UCSD-AML1 (cell line): ENCODE results near the gene FAM53A.

Source experiments
- DNase-seq: peaks from one replicate; lab custom pipeline; 2025; ENCODE audit not compliant: unreplicated experiment; lab: John Stamatoyannopoulos, UW

FAM53A gene

GRCh38 chr4:1624519-1624910 is 59.6 kb downstream of the FAM53A start:
- no peak for DNase-seq

DNA sequence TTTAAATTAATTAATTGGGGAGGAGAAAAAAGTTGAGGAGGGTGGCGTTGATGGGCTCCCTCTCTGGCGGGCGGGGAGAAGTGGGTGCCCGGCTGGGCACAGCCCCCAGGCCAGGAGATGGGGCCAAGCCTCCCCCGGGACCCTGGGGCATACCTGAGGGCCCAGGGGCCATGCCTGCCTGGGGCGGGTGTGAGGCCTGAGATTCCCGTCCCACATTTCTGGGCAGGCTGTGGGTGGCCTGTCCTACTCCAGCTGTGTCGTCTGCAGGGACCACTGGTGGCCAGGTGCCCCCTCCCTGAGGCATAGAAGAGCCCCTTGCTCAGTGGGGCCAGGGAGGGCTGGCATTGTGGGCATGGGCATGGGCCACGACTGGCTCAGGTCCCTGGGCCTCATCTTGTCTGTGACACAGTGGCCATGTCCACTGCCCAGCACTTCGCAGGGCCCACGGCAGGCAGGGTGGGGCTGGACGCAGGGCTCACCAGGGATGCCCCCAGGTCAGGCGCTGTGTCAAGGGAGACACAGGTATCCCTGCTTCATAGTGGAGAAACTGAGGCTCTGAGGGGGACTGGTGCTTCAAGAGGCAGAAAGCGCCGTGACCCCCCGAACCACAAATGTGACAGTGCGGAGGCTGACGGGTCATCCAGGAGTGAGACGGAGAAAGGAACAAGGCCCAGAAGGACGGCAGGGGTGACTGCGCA is 60.1 kb downstream of the FAM53A start:
- DNase-seq = no peak

DNA sequence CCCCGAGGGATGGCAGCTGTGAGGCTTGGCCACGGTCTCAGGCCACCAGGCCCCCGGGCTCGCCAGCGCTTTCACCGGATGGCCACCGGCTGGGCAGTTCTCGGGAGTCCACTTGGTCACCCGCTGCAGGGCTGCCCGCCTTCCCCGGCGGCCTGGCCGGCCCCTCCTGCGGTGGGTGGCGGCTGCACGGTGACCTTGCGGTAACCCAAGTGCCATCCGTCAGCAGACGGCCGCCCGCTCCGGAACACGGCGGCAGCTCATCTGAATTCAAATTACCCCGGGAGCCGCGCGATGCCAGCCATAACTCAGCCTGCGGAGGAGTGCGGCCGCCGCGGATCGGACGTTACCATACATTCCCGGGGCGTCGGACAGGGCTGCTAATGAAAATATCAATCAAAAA is 60.7 kb downstream of the FAM53A start:
- DNase-seq = no peak

DNA sequence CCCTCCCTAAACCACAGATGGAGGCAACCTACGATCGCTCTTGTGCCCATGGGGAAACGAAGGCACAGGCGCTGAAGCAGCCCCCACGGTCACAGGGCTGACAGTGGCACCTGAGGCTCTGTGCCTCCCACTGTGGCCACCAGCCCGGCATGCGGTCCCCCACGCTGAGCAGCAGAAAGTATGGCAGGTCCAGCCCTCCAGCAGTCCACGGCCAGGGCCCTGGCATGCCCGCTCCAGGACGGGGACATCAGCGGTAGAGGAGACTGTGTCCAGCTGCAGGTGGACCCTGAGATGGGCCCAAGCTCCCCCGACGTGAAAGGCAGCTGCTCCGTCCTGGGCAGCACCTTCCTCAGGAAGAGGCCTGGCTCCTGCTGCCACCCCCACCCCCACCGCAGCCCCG is 61.2 kb downstream of the FAM53A start:
- DNase-seq = no peak

GRCh38 chr4:1622238-1622637 is 61.9 kb downstream of the FAM53A start:
- no peak for DNase-seq

DNA sequence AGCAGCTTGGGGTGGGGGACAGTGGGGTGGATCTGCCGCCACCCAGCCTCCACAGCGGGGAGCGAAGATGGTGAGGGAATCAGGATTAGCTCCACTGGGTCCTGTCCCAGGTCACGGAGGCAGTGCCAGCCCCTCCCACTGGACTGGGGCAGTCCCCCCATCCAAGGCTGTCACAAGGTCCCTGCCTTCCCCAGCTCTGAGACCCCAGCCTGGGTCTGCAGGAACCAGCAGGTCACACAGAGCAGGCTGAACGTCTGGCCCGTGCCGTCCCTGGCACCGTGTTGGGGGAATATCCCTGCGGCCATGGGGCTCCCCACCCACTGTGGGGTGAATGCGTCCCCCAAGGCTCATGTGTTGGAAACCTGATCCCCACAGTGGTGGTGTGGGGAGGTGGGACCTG is 62.6 kb downstream of the FAM53A start:
- DNase-seq = no peak

GRCh38 chr4:1619151-1619672 is 64.9 kb downstream of the FAM53A start:
- no peak for DNase-seq

- no peak for DNase-seq
These were observed 65.7 kb downstream of the FAM53A start for GRCh38 chr4:1618438-1618837.

- DNase-seq = no peak
These were observed 67.6 kb downstream of the FAM53A start for GRCh38 chr4:1616557-1616930.

DNA sequence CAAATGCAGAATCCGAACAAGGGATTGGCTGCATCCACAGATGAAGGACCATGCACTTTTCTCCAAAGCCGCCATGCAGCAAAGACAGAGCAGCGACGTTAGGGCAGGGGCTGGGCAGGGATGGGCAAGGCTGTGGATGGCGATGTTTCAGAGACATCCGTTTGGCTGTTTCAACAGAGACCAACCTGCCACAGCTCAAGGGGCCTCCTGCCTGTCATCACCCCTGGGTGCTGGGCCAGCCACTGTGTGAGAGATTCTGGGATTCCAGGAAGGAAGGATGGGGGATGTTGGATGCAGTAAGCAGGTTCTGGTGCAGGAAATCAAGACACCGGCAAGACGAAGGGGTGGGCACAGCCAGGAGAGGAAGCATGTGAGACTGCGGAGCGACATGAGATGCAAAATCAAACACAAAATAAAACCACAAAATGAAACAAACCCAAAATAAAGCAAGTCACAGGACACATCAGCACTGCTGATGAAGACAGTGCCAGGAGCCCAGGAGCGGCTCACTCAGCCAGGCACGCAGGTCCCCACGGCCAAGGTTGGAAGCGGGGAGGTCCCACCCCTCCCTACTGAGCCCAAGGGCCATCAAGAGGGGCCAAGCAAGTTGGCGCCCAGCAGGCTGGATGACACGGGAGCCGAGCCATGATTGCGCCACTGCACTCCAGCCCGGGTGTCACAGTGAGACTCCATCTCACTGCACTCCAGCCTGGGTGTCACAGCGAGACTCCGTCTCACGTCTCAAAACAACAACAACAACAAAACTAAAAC is 68.1 kb downstream of the FAM53A start:
- DNase-seq = no peak

GRCh38 chr4:1614854-1615595 is 69.1 kb downstream of the FAM53A start:
- DNase-seq = no peak

DNA sequence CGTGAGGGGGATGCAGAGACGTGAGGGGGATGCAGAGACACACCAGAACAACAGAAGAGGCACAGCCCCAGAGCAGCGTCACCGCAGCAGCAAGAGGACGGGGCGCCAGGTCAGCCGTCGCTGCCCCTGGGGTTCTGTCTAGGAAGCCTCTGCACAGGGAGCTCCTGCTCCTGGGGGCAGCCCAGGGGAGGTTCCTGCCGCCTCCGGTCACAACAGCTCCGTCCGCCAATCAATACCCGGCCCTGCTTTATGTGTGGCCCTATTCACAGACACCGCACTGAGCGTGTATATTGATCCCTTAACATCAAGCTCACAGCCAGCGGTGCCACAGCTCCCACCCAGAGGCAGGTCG is 69.6 kb downstream of the FAM53A start:
- DNase-seq = no peak

DNA sequence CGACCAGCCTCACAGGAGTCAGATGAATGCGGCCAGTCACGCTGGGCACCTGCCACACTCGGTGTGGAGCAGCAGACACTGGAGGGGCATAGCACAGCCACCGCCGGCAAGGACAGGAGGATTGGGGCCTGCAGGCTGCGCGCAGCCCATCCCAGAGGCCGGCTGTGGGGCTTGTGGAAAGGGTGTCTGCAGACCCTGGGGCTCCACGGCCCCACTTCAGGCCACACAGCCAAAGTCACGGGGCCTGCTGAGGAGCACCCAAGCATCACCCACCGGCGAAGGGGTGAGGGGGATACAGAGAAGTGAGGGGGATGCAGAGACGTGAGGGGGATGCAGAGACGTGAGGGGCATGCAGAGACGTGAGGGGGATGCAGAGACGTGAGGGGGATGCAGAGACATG is 70.1 kb downstream of the FAM53A start:
- no peak for DNase-seq

DNA sequence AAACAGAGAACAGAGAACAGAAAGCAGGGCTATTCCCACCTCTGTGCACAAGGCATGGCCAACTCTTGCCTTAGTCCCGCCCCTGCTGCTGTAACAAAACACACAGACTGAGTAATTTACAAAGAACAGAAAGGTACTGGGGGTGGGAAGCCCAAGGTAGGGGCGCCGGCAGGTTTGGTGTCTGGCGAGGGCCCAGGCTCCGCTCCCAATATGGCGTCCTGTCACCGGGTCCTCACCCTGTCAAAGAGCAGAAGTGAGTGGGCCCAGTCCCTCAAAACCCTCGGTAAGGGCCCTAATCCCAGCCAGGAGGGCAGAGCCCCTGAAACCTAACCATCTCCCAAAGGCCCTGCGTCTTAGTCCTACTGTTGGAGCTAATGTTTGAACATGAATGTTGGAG is 71.0 kb downstream of the FAM53A start:
- no peak for DNase-seq

DNA sequence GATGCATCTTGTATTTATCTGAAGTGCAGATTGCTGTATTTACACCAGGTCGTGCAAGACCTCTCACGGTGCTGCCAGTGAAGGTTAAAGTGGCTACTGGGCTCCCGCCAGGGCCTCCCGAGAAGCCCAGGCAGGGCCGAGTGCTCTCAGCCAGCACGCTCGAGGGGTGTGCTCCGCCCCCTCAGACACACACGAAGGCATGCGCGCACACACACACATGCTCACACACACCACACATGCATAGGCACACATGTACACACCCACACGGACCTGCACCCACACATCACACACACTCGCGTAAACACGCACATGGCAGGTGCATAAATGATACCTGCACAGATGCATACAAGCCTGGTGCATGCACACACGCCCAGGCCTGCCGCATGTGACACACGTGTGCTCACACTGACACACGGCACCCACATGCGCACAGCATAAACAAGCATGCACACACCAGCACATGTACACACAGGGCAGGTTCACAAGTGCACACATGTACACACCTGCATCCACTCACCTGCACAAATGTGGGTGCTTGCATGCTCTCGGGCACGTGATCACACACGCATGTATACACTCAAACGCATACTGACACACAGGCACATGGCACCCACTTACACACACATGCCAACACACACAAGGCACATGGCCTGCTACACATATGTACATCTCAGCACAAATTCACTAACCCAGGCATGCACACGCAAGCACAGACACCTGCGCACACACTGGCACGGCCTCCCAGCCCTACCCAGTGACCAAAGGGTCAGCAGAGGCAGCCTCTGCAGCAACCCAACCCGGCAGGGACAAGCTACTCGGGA is 71.6 kb downstream of the FAM53A start:
- DNase-seq = no peak

DNA sequence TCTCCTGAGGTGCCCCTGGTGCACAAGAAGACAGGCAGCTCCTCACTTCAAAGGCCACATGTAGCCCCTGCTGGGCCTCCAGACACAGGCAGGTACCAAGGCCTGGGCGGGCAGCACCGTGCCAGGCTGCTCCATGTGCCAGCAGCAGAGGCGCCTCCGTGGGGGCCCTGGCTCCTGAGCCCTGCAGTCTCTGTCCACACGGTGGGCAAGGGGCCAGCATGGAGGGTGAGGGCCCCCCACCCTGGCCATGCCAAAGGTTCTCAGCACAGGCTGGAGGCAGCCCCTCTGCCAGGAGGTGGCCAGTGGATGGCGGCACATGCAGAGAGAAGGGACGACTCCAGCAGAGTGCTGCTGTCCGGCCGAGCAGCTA is 72.6 kb downstream of the FAM53A start:
- DNase-seq = no peak

DNA sequence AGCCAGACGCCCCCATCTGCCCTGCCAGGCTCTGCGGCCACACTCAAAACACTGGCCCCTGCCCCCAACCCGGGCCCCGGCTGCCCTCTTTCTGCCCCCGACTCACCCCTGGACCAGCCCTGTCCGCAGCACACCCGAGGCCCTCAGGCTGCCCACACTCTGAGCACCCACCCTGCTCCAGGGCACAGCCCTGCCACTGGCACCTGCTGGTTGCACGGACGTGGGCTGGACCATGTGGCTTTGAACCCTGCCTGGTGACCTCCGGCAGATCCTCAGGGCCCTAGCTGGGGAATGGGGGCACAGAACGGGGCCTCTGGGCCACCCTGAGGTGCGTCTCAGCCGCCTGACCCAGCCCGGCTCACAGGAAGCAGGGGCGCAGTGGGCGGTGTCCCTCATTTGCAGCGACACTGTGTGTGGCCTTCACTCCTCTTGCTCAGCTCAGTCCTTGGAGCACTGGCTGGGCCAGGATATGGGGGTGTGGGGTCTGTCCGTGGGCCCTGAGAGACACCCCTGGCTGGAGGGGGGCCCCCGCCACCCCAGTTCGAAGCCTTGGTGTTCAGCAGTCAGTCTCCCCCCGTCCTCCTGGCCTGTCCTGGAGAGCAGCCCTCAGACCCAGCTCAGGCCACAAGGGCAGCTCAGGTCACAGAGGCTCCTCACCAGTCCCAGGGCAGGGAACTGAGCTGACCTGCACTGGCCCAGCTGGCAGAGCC is 73.2 kb downstream of the FAM53A start:
- DNase-seq = no peak

GRCh38 chr4:1609901-1610790 is 74.0 kb downstream of the FAM53A start:
- DNase-seq = no peak

DNA sequence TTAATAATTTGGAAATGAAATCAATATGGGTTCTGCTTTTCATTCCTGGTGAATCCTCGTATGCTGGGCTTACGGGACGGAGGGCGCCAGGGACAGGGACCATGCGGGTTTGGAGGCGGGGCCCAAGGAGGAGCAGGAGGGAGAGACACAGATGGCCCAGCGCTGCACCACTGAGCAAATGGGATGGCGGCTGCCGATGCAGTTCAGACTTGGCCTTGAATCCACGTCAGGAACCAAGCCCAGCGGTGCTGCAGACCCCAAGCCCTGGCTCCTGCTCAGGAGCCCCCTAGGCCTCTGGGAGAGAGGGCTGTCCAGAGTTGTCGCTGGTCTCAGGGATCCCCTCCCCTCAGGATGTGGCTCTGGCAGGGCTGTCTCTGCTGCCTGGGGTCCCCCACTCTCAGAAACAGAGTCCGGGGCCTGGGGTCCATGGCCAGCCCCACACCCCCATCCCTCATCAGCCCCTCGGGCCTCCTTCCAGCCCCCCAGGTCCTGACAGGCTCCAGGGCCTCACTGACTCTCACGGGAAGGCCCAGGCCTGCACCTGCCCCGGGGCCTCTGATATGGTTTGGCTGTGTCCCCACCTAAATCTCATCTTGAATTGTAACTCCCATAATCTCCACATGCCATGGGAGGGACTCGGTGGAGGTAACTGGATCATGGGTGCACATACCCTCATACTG is 75.2 kb downstream of the FAM53A start:
- no peak for DNase-seq
